Nephron (organoid): ENCODE results near the gene CCND1.

Source experiments
- H3K27ac Mint-ChIP-seq, 3 experiments: 2 replicates each; pipeline ENCODE4 v1.8.0; 2020; ENCODE audit warnings: mixed read lengths in 3 of 3, mild to moderate bottlenecking in 2 of 3, moderate library complexity in 1 of 3
- H3K27me3 Mint-ChIP-seq: 2 replicates; pipeline ENCODE4 v1.8.0; 2021; ENCODE audit warnings: low read depth, mild to moderate bottlenecking, moderate library complexity, mixed read lengths
- H3K36me3 Mint-ChIP-seq: 2 replicates; pipeline ENCODE4 v1.8.0; 2020; ENCODE audit warnings: low read depth, mixed read lengths
- H3K4me1 Mint-ChIP-seq: 2 replicates; pipeline ENCODE4 v1.8.0; 2020; ENCODE audit warnings: mixed read lengths
- H3K4me3 Mint-ChIP-seq, 3 experiments: 2 replicates each; pipeline ENCODE4 v1.8.0; 2020; ENCODE audit warnings: mild to moderate bottlenecking in 3 of 3, mixed read lengths in 3 of 3, moderate library complexity in 2 of 3
- H3K9me3 Mint-ChIP-seq: 2 replicates; pipeline ENCODE4 v1.8.0; 2020; ENCODE audit warnings: mixed read lengths
- CTCF ChIP-seq, 3 experiments: fragments of 200-600 bp; sonication (generic); IDR thresholded peaks; one replicate each; pipeline ENCODE4 v1.5.0; 2021; ENCODE audit warnings: antibody characterized with exemption in 3 of 3; ENCODE audit not compliant: unreplicated experiment in 3 of 3

CCND1 gene

DNA sequence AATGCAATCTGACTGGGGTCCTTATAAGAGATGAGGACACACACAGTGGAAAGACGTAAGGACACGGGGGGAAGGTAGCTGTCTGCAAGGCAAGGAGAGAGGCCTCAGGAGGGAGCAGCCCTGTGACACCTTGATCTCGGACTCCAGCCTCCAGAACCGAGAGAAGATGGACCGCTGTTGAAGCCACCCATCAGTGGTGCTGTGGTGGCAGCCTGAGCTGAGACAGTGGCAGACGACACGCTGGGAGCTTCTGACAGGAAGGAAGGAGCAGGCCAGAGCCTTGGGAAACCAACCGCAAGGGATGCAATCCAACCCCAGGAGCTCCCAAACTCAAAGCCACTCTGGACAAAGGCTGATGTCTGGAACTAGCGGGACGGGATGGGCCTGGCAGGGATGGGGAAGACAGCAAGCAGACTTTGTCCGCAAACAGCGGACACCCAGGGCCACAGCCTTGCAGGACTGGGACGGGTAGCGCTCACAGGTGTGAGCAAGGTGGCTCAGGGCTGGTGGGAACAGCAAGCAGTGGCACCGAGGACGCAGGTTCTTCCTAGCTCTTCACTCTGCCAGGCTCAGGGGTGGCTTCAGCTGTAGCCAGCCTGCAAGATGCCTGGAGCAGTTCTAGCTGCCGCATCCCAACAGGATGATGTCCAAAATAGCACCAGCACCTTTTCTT is 23.3 kb downstream of the CCND1 start:
- no peak for TF ChIP-seq CTCF (IDR thresholded peaks at IDR 0.05; ENCODE audit: unreplicated experiment in 3 of 3)
- Mint-ChIP-seq H3K4me1 (peaks cover 17% of the 10 kb centered on the region), H3K9me3 (no peaks in the 10 kb centered on the region), H3K27ac (no peak overlapping the region), H3K36me3 (peaks cover 17% of the 10 kb centered on the region), H3K4me3 (no peak overlapping the region), H3K27me3 (no peaks in the 10 kb centered on the region)

DNA sequence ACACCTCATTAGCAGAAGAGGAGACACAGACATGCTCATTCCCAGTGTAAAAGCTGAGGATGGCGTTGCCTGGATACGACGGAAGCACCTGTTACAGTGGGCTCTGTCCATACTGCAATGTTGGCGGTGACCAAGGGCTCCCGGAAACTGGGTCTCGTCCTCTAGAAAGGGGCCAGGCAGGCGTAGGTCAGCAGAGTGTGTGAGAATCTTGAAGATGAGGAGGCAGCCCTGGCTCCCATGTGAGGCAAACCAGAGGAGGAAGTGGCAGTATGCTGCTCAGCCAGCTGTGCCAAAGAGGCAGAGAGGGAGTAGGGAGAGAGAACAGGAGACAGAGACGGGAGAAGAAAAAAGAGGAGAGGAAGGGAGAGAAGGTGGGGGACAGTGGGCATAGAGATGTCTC is 23.9 kb downstream of the CCND1 start:
- Mint-ChIP-seq H3K4me1 (peaks cover 11% of the 10 kb centered on the region), H3K9me3 (no peaks in the 10 kb centered on the region), H3K27ac (no peak overlapping the region), H3K36me3 (peaks cover 17% of the 10 kb centered on the region), H3K4me3 (no peak overlapping the region), H3K27me3 (no peaks in the 10 kb centered on the region)
- no peak for TF ChIP-seq CTCF (IDR thresholded peaks at IDR 0.05; ENCODE audit: unreplicated experiment in 3 of 3)

DNA sequence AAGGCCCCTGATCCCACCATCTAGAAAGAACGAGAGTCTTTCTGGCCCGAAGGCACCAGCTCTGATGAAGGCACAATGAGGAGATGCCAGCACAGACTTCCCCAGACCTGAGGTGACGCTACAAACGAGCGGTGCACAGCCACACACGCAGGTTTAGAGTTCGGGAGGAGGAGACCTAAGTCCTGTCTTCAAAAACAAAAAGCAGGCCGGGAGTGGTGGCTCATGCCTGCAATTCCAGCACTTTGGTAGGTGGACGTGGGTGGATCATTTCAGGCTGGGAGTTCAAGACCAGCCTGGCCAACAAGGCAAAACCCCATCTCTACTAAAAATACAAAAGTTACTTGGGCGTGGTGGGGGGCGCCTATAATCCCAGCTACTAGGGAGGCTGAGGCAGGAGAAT is 24.7 kb downstream of the CCND1 start:
- H3K27ac Mint-ChIP-seq: no peak overlapping the region
- H3K36me3 Mint-ChIP-seq: peaks cover 25% of the 10 kb centered on the region
- peaks cover 14% of the 10 kb centered on the region for H3K4me1 Mint-ChIP-seq
- H3K27me3 Mint-ChIP-seq: no peaks in the 10 kb centered on the region
- no peak overlapping the region for H3K4me3 Mint-ChIP-seq
- H3K9me3 Mint-ChIP-seq: no peaks in the 10 kb centered on the region
- TF ChIP-seq CTCF (IDR thresholded peaks at IDR 0.05; ENCODE audit: unreplicated experiment in 3 of 3): no peak

GRCh38 chr11:69666261-69666660 is 25.3 kb downstream of the CCND1 start:
- Mint-ChIP-seq H3K27ac (no peak overlapping the region), H3K9me3 (no peaks in the 10 kb centered on the region), H3K27me3 (no peaks in the 10 kb centered on the region), H3K4me3 (no peak overlapping the region), H3K36me3 (peaks cover 25% of the 10 kb centered on the region), H3K4me1 (peaks cover 13% of the 10 kb centered on the region)
- no peak for TF ChIP-seq CTCF (IDR thresholded peaks at IDR 0.05; ENCODE audit: unreplicated experiment in 3 of 3)

DNA sequence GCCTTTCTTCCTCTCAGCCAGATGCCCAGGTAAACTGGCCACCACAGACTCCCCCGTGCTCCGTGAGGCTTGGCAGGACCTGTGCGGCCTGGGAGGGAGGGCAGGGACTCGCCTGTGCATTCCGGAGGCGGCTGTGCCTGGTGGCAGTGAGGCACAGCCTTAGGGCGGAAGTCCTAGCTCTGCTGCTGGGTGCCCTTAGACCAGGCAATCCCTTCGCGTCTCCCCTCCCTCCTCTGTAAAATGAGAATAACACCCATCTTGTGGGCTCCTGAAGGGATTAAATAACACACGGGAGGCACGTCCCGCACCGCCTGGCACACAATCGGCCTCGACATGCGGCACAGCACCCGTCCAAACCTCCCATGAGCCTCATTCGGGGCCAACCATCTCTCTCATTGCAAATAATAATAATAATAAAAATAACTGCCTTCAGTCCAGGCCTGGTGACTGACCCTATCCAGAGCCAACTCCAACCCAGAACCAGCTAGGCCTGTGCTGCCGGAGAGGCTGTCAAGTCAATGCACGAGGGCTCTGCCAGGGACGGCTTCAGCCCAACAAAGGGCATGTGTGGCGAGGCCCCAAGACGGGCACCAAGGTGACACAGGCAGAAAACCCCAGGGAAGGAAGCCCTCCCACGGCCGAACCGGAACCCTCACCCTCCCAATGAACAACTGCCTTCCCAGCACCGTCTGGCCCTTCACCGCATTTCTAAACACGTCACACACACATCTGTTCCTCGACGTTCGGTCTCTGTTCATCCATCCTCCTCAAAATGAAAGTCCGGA is 26.0 kb downstream of the CCND1 start:
- Mint-ChIP-seq H3K9me3 (no peaks in the 10 kb centered on the region), H3K36me3 (peaks cover 25% of the 10 kb centered on the region), H3K4me3 (no peak overlapping the region), H3K27me3 (no peaks in the 10 kb centered on the region), H3K27ac (no peak overlapping the region), H3K4me1 (peaks cover 10% of the 10 kb centered on the region)
- no peak for TF ChIP-seq CTCF (IDR thresholded peaks at IDR 0.05; ENCODE audit: unreplicated experiment in 3 of 3)
